OCI-LY1 (cell line): ENCODE results near the gene UBE2S.

Experiments used
- H2AFZ ChIP-seq: fragments of 200-600 bp; sonication (generic), shearing (Covaris generic); 2 replicates; pipeline ENCODE4 v1.6.0; 2014; ENCODE audit warnings: antibody characterized with exemption, mild to moderate bottlenecking, low read length
- H3F3A ChIP-seq: fragments of 200-600 bp; sonication (generic), shearing (Covaris generic); 2 replicates; pipeline ENCODE4 v1.6.0; 2014; ENCODE audit warnings: mild to moderate bottlenecking, antibody characterized with exemption, low read length, moderate library complexity; ENCODE audit not compliant: insufficient read depth
- H3K27ac ChIP-seq: fragments of 200-600 bp; sonication (generic); 2 replicates; pipeline ENCODE4 v1.5.1; 2014; ENCODE audit warnings: low read length, mixed run types, mild to moderate bottlenecking, low read depth; ENCODE audit not compliant: poor library complexity, severe bottlenecking
- H3K27me3 ChIP-seq: fragments of 200-600 bp; sonication (generic); 2 replicates; pipeline ENCODE4 v1.6.0; 2014; ENCODE audit warnings: antibody characterized with exemption, mild to moderate bottlenecking, low read length, moderate library complexity; ENCODE audit not compliant: insufficient read depth
- H3K36me3 ChIP-seq: fragments of 200-600 bp; sonication (generic); 2 replicates; pipeline ENCODE4 v1.6.1; 2014; ENCODE audit warnings: mild to moderate bottlenecking, antibody characterized with exemption, low read length, moderate library complexity, mixed read lengths; ENCODE audit not compliant: insufficient read depth
- H3K4me1 ChIP-seq: fragments of 200-600 bp; sonication (generic); 2 replicates; pipeline ENCODE4 v1.5.1; 2014; ENCODE audit warnings: mild to moderate bottlenecking, low read length, moderate library complexity; ENCODE audit not compliant: insufficient read depth, severe bottlenecking
- H3K4me2 ChIP-seq: fragments of 200-600 bp; sonication (generic), shearing (Covaris generic); 2 replicates; pipeline ENCODE4 v1.6.1; 2014; ENCODE audit warnings: low read length
- H3K4me3 ChIP-seq: fragments of 200-600 bp; sonication (generic); 2 replicates; pipeline ENCODE4 v1.5.1; 2014; ENCODE audit warnings: low read length, low read depth, mild to moderate bottlenecking, mixed read lengths; ENCODE audit not compliant: poor library complexity, severe bottlenecking
- H3K79me2 ChIP-seq: fragments of 200-600 bp; shearing (Covaris generic); 2 replicates; pipeline ENCODE4 v1.6.1; 2016; ENCODE audit warnings: mixed run types, low read length, mixed read lengths; ENCODE audit not compliant: insufficient read depth
- H3K9ac ChIP-seq: fragments of 200-600 bp; sonication (generic), shearing (Covaris generic); 2 replicates; pipeline ENCODE4 v1.6.1; 2014; ENCODE audit warnings: mild to moderate bottlenecking, low read length, mixed read lengths
- H3K9me2 ChIP-seq: fragments of 200-600 bp; sonication (generic), shearing (Covaris generic); 2 replicates; pipeline ENCODE4 v1.6.1; 2014; ENCODE audit warnings: low read depth, mild to moderate bottlenecking, low read length, mixed read lengths
- H3K9me3 ChIP-seq: fragments of 200-600 bp; shearing (Covaris generic); 2 replicates; pipeline ENCODE4 v1.6.1; 2014; ENCODE audit warnings: low read length, mixed read lengths
- H4K20me1 ChIP-seq: fragments of 200-600 bp; sonication (generic), shearing (Covaris generic); 2 replicates; pipeline ENCODE4 v1.6.0; 2016; ENCODE audit warnings: mild to moderate bottlenecking, low read length; ENCODE audit not compliant: insufficient read depth
- EZH2 ChIP-seq: fragments of 200-600 bp; sonication (generic), shearing (Covaris generic); IDR thresholded peaks from 2 replicates; pipeline ENCODE4 v1.8.0; 2017; ENCODE audit warnings: borderline replicate concordance, mixed run types, mild to moderate bottlenecking, antibody characterized with exemption, low read length, moderate library complexity, mixed read lengths
- TF ChIP-seq, protein P1 (sequence below): fragments of 200-600 bp; sonication (generic), shearing (Covaris generic); IDR thresholded peaks from 2 replicates; pipeline ENCODE4 v1.5.1; 2017; ENCODE audit warnings: mild to moderate bottlenecking, antibody characterized with exemption, low read length, moderate library complexity, mixed read lengths

Gene UBE2S

DNA sequence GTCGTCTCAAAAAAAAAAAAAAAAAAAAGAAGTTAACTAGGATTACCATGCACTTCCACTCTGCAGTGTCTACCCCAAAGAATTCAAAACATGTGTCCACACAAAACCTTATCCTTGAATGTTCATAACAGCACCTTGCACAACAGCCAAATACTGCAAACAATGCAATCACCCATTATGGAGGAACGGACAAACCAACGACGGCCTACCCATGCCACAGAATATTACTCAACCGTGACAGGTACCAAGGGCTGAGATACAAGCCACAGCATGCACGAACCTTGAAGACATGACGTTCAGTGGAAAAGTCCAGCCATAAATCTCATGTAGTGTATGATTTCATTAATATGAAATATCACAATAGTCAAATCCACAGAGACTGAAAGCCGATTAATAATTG, 38.5 kb upstream of the UBE2S start:
- TF ChIP-seq EZH2, result no peak
- TF ChIP-seq, protein P1, sequence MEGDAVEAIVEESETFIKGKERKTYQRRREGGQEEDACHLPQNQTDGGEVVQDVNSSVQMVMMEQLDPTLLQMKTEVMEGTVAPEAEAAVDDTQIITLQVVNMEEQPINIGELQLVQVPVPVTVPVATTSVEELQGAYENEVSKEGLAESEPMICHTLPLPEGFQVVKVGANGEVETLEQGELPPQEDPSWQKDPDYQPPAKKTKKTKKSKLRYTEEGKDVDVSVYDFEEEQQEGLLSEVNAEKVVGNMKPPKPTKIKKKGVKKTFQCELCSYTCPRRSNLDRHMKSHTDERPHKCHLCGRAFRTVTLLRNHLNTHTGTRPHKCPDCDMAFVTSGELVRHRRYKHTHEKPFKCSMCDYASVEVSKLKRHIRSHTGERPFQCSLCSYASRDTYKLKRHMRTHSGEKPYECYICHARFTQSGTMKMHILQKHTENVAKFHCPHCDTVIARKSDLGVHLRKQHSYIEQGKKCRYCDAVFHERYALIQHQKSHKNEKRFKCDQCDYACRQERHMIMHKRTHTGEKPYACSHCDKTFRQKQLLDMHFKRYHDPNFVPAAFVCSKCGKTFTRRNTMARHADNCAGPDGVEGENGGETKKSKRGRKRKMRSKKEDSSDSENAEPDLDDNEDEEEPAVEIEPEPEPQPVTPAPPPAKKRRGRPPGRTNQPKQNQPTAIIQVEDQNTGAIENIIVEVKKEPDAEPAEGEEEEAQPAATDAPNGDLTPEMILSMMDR, result no peak
- H3K36me3 ChIP-seq, result no peaks in the 10 kb centered on the region
- H3K4me3 ChIP-seq, result no peak overlapping the region
- H3K27me3 ChIP-seq, result no peaks in the 10 kb centered on the region
- H3F3A ChIP-seq, result no peaks in the 10 kb centered on the region
- H3K4me1 ChIP-seq, result no peaks in the 10 kb centered on the region
- H3K9ac ChIP-seq, result no peak overlapping the region
- no peak overlapping the region for H2AFZ ChIP-seq
- no peaks in the 10 kb centered on the region for H3K9me3 ChIP-seq
- H3K79me2 ChIP-seq, result no peaks in the 10 kb centered on the region
- H4K20me1 ChIP-seq, result no peaks in the 10 kb centered on the region
- H3K27ac ChIP-seq, result no peak overlapping the region
- no peak overlapping the region for H3K4me2 ChIP-seq
- H3K9me2 ChIP-seq, result no peaks in the 10 kb centered on the region

DNA sequence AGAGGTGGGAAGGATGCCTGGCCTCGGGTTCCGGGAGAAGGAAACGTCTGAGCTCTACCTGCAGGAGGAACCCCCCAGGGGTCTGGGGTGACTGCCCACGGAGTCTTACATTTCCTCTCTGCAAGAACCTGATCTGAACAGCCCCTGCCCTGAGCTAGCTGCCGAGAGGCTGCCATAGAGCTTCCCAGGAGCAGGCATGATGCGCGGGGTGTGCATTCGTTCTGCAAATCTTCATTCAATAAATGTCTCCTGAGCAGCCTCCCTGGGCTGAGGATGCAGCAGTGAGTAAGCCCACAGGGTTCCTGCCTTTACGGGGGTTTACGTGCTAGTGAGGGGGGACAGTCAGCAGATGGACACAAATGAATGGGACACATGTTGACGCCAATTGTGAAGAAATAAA, 37.1 kb upstream of the UBE2S start:
- H3K79me2 ChIP-seq, result no peaks in the 10 kb centered on the region
- no peak overlapping the region for H3K4me2 ChIP-seq
- no peaks in the 10 kb centered on the region for H3K9me2 ChIP-seq
- no peaks in the 10 kb centered on the region for H3F3A ChIP-seq
- H3K9me3 ChIP-seq, result no peaks in the 10 kb centered on the region
- no peak overlapping the region for H3K4me3 ChIP-seq
- no peak overlapping the region for H2AFZ ChIP-seq
- no peak overlapping the region for H3K27ac ChIP-seq
- H3K36me3 ChIP-seq, result no peaks in the 10 kb centered on the region
- no peak overlapping the region for H3K9ac ChIP-seq
- TF ChIP-seq, protein P1, result no peak
- TF ChIP-seq EZH2, result no peak
- H4K20me1 ChIP-seq, result no peaks in the 10 kb centered on the region
- H3K27me3 ChIP-seq, result no peaks in the 10 kb centered on the region
- no peaks in the 10 kb centered on the region for H3K4me1 ChIP-seq

DNA sequence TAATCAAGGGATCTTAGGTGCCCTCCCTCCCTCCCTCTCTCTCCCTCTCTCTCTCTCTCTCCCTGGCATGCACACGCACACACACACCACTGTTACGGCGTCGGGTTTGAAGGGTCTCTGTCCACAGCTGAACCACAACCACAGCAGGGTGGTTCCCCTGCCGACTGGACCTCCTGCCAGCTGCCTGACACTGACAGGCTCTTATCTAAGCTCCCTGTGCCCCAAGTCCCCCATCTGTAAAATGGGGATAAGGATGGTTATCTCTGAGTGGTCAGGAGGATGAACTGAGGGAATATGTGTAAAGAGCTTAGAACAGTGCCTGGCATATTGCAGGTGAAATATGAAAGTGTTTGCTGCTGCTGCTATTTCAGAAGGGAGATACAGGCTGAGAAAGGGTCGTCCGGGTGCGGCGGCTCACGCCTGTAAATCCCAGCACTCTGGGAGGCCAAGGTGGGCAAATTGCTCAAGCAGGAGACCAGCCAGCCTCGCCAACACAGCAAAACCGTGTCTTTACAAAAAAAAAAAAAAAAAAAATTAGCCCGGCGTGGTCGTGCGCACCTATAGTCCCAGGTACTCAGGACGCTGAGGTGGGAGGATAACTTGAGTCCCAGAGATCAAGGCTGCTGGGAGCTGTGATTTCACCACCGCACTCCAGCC, 36.4 kb upstream of the UBE2S start:
- H2AFZ ChIP-seq, result no peak overlapping the region
- no peaks in the 10 kb centered on the region for H3K79me2 ChIP-seq
- no peak overlapping the region for H3K27ac ChIP-seq
- no peaks in the 10 kb centered on the region for H3K4me1 ChIP-seq
- no peaks in the 10 kb centered on the region for H3K27me3 ChIP-seq
- no peak overlapping the region for H3K4me2 ChIP-seq
- H3F3A ChIP-seq, result no peaks in the 10 kb centered on the region
- no peaks in the 10 kb centered on the region for H3K36me3 ChIP-seq
- no peaks in the 10 kb centered on the region for H3K9me3 ChIP-seq
- no peaks in the 10 kb centered on the region for H3K9me2 ChIP-seq
- no peak overlapping the region for H3K4me3 ChIP-seq
- no peak for TF ChIP-seq EZH2
- TF ChIP-seq, protein P1, result no peak
- H4K20me1 ChIP-seq, result no peaks in the 10 kb centered on the region
- H3K9ac ChIP-seq, result no peak overlapping the region
